Measurements from ENCODE around the gene HYOU1.
A peak's percentile ranks its signal among the peaks of the same experiment; 100 is the strongest.
"Not testable (repeated sequence)": the region's sequence is repeated elsewhere in the genome, so short reads cannot be mapped to it uniquely, and the experiment has no call there.

Gene HYOU1

DNA sequence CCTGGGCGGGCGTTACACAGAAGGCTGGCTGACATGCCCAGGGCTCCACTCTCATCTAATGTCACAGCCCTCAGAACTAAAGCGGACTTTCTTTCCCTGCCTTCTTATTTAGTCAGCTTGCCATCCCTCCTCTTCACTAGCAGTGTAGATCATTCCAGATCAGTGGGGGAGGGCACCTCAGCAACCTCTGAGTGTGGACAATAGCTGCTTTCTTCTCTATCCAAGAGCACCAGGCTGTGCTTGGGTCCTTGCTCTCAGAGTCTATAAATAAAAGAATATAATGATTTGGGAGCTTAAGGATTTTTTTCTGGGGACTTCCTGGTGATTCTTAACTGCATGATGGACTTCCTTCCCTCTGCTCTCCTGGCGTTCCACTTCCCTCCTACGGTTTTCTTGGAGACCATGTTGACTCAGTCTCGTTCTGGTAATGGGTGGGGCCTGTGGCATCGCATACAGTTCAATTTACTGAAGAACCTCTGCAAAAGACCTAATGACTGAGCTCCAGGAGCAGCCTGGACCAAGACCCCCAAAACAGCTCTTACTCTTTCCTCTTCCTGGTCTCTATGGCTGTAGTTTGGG is 24.8 kb upstream of the HYOU1 start:
- H3K9me3 ChIP-seq (ENCODE audit: control insufficient read depth, low read length) = no peaks in the 10 kb centered on the region
- H3K4me3 ChIP-seq (ENCODE audit: low read length) = no peak overlapping the region
- H3K27me3 ChIP-seq (replicated peaks; ENCODE audit: control insufficient read depth, insufficient read depth, low read length) = no peaks in the 10 kb centered on the region
- no peak overlapping the region for H3K9ac ChIP-seq (ENCODE audit: low read length)
- peaks cover 12% of the 10 kb centered on the region for H3K4me1 ChIP-seq (ENCODE audit: control insufficient read depth, insufficient read depth, low read length)
- no peak for DNase-seq (ENCODE audit: low read depth)
- peaks cover 56% of the 10 kb centered on the region for H3K36me3 ChIP-seq (ENCODE audit: control insufficient read depth, insufficient read depth, low read length, severe bottlenecking)

GRCh38 chr11:119078675-119079420 is 21.8 kb upstream of the HYOU1 start:
- H3K9ac ChIP-seq (ENCODE audit: low read length) = no peak overlapping the region
- H3K27me3 ChIP-seq (replicated peaks; ENCODE audit: control insufficient read depth, insufficient read depth, low read length) = no peaks in the 10 kb centered on the region
- H3K9me3 ChIP-seq (ENCODE audit: control insufficient read depth, low read length) = no peaks in the 10 kb centered on the region
- peaks cover 70% of the 10 kb centered on the region for H3K36me3 ChIP-seq (ENCODE audit: control insufficient read depth, insufficient read depth, low read length, severe bottlenecking)
- no peak for DNase-seq (ENCODE audit: low read depth)
- H3K4me3 ChIP-seq (ENCODE audit: low read length) = no peak overlapping the region
- no peaks in the 10 kb centered on the region for H3K4me1 ChIP-seq (ENCODE audit: control insufficient read depth, insufficient read depth, low read length)

DNA sequence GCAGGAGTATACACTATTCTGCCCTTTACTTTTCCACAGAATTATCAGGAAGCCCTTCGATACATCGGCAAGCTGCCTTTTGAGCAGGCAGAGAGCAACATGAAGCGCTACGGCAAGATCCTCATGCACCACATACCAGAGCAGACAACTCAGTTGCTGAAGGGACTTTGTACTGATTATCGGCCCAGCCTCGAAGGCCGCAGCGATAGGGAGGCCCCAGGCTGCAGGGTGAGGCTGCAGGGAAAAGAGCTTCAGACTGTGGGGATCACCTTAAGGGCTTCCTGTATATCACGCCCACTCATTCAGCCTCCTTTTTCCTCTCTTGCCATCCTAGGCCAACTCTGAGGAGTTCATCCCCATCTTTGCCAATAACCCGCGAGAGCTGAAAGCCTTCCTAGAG is 20.8 kb upstream of the HYOU1 start:
- Histone ChIP-seq H3K9ac (ENCODE audit: low read length) (no peak overlapping the region), H3K9me3 (ENCODE audit: control insufficient read depth, low read length) (no peaks in the 10 kb centered on the region), H3K4me1 (ENCODE audit: control insufficient read depth, insufficient read depth, low read length) (no peaks in the 10 kb centered on the region), H3K4me3 (ENCODE audit: low read length) (no peak overlapping the region), H3K27me3 (replicated peaks; ENCODE audit: control insufficient read depth, insufficient read depth, low read length) (no peaks in the 10 kb centered on the region), H3K36me3 (ENCODE audit: control insufficient read depth, insufficient read depth, low read length, severe bottlenecking) (peaks cover 80% of the 10 kb centered on the region)
- no peak for DNase-seq (ENCODE audit: low read depth)

GRCh38 chr11:119067371-119068222 is 10.6 kb upstream of the HYOU1 start, which contains the start of gene VPS11:
VPS11 (plus strand) TSS chr11:119067818; CDS start chr11:119067824, 6 bp downstream.
- H3K4me3 ChIP-seq (ENCODE audit: low read length) = peak within 1 kb of the TSS; percentile 98
- H3K9me3 ChIP-seq (ENCODE audit: control insufficient read depth, low read length) = no peaks in the 10 kb centered on the region
- H3K36me3 ChIP-seq (ENCODE audit: control insufficient read depth, insufficient read depth, low read length, severe bottlenecking) = peaks cover 24% of the 10 kb centered on the region
- H3K27me3 ChIP-seq (replicated peaks; ENCODE audit: control insufficient read depth, insufficient read depth, low read length) = no peaks in the 10 kb centered on the region
- H3K9ac ChIP-seq (ENCODE audit: low read length) = peak within 1 kb of the TSS; percentile 97
- DNase-seq (ENCODE audit: low read depth) = peak; percentile 99
- peaks cover 12% of the 10 kb centered on the region for H3K4me1 ChIP-seq (ENCODE audit: control insufficient read depth, insufficient read depth, low read length)

DNA sequence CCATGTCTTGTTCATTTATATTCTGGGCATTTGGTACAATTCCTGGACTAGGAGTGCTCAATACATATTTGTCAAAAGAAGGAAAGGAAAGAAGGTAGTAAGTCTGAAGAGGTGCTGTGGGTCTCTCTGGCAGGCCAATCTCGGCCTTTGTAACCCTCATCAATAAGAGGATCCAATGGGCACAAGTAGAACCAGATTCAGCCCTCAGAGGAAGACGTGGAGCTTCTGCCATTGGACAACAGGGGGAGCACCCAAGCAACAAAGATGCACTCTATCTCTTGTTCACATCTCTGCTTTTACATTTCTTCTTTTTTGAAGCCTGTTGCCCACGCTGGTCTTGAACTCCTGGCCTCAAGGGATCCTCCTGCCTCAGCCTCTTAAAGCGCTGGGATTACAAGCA is 8.4 kb upstream of the HYOU1 start:
- peaks cover 5% of the 10 kb centered on the region for H3K36me3 ChIP-seq (ENCODE audit: control insufficient read depth, insufficient read depth, low read length, severe bottlenecking)
- H3K4me1 ChIP-seq (ENCODE audit: control insufficient read depth, insufficient read depth, low read length) = peaks cover 14% of the 10 kb centered on the region
- H3K27me3 ChIP-seq (replicated peaks; ENCODE audit: control insufficient read depth, insufficient read depth, low read length) = no peaks in the 10 kb centered on the region
- H3K9me3 ChIP-seq (ENCODE audit: control insufficient read depth, low read length) = no peaks in the 10 kb centered on the region
- peak; percentile 43 for DNase-seq (ENCODE audit: low read depth)
- H3K4me3 ChIP-seq (ENCODE audit: low read length) = no peak overlapping the region
- H3K9ac ChIP-seq (ENCODE audit: low read length) = no peak overlapping the region

- DNase-seq (ENCODE audit: low read depth) = peak; percentile 69
- H3K4me1 ChIP-seq (ENCODE audit: control insufficient read depth, insufficient read depth, low read length) = peaks cover 13% of the 10 kb centered on the region
- no peaks in the 10 kb centered on the region for H3K36me3 ChIP-seq (ENCODE audit: control insufficient read depth, insufficient read depth, low read length, severe bottlenecking)
- no peak overlapping the region for H3K4me3 ChIP-seq (ENCODE audit: low read length)
- H3K9me3 ChIP-seq (ENCODE audit: control insufficient read depth, low read length) = no peaks in the 10 kb centered on the region
- H3K9ac ChIP-seq (ENCODE audit: low read length) = no peak overlapping the region
- H3K27me3 ChIP-seq (replicated peaks; ENCODE audit: control insufficient read depth, insufficient read depth, low read length) = no peaks in the 10 kb centered on the region
These were observed 5.8 kb upstream of the HYOU1 start for GRCh38 chr11:119062779-119063178.

- Histone ChIP-seq H3K27me3 (replicated peaks; ENCODE audit: control insufficient read depth, insufficient read depth, low read length) (no peaks in the 10 kb centered on the region), H3K9ac (ENCODE audit: low read length) (no peak overlapping the region), H3K4me1 (ENCODE audit: control insufficient read depth, insufficient read depth, low read length) (peaks cover 13% of the 10 kb centered on the region), H3K36me3 (ENCODE audit: control insufficient read depth, insufficient read depth, low read length, severe bottlenecking) (no peaks in the 10 kb centered on the region), H3K9me3 (ENCODE audit: control insufficient read depth, low read length) (no peaks in the 10 kb centered on the region), H3K4me3 (ENCODE audit: low read length) (no peak overlapping the region)
- DNase-seq (ENCODE audit: low read depth) = no peak
These were observed 4.3 kb upstream of the HYOU1 start for GRCh38 chr11:119061256-119061655.

DNA sequence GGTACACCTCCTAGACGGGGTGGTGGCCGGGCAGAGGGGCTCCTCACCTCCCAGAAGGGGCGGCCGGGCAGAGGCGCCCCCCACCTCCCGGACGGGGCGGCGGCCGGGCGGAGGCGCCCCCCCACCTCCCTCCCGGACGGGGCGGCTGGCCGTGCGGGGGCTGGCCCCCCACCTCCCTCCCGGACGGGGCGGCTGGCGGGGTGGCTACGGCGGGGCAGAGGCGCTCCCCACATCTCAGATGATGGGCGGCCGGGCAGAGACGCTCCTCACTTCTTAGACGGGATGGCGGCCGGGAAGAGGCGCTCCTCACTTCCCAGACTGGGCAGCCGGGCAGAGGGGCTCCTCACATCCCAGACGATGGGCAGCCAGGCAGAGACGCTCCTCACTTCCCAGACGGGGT is 2.1 kb upstream of the HYOU1 start:
- H3K9ac ChIP-seq (ENCODE audit: low read length); H3K4me3 ChIP-seq (ENCODE audit: low read length); H3K9me3 ChIP-seq (ENCODE audit: control insufficient read depth, low read length); DNase-seq (ENCODE audit: low read depth); H3K27me3 ChIP-seq (replicated peaks; ENCODE audit: control insufficient read depth, insufficient read depth, low read length): not testable (repeated sequence)
- peaks cover 12% of the 10 kb centered on the region for H3K36me3 ChIP-seq (ENCODE audit: control insufficient read depth, insufficient read depth, low read length, severe bottlenecking)
- H3K4me1 ChIP-seq (ENCODE audit: control insufficient read depth, insufficient read depth, low read length) = peaks cover 22% of the 10 kb centered on the region

GRCh38 chr11:119056421-119056999 is 495 bp downstream of the HYOU1 start:
- Histone ChIP-seq H3K27me3 (replicated peaks; ENCODE audit: control insufficient read depth, insufficient read depth, low read length) (no peaks in the 10 kb centered on the region), H3K9me3 (ENCODE audit: control insufficient read depth, low read length) (no peaks in the 10 kb centered on the region), H3K4me3 (ENCODE audit: low read length) (peak overlapping the region; percentile 90), H3K36me3 (ENCODE audit: control insufficient read depth, insufficient read depth, low read length, severe bottlenecking) (peaks cover 38% of the 10 kb centered on the region), H3K4me1 (ENCODE audit: control insufficient read depth, insufficient read depth, low read length) (peaks cover 13% of the 10 kb centered on the region), H3K9ac (ENCODE audit: low read length) (peak overlapping the region; percentile 90)
- peak; percentile 50 for DNase-seq (ENCODE audit: low read depth)

DNA sequence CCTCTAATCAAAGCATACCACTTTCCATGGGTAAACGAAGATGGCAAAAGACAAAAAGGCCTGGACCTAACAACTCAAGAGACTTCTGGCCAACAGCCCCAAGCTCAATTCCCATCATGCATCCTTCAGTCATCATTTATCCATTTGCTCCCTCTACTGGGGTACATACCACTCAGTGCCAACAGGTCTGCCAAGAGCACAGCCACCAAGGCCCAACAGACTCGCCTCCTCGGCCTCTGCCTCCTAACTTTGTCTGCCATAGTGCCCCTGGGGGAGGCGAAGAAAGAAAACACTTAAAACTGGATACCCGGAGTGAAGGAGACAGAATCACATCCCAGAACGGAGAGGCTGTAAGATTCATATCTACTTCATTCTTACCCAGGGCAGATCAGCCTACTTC is 1.1 kb downstream of the HYOU1 start:
- peak; percentile 54 for DNase-seq (ENCODE audit: low read depth)
- H3K4me1 ChIP-seq (ENCODE audit: control insufficient read depth, insufficient read depth, low read length) = peaks cover 13% of the 10 kb centered on the region
- peak overlapping the region; percentile 90 for H3K4me3 ChIP-seq (ENCODE audit: low read length)
- H3K27me3 ChIP-seq (replicated peaks; ENCODE audit: control insufficient read depth, insufficient read depth, low read length) = no peaks in the 10 kb centered on the region
- H3K9me3 ChIP-seq (ENCODE audit: control insufficient read depth, low read length) = no peaks in the 10 kb centered on the region
- peak overlapping the region; percentile 90 for H3K9ac ChIP-seq (ENCODE audit: low read length)
- peaks cover 44% of the 10 kb centered on the region for H3K36me3 ChIP-seq (ENCODE audit: control insufficient read depth, insufficient read depth, low read length, severe bottlenecking)

DNA sequence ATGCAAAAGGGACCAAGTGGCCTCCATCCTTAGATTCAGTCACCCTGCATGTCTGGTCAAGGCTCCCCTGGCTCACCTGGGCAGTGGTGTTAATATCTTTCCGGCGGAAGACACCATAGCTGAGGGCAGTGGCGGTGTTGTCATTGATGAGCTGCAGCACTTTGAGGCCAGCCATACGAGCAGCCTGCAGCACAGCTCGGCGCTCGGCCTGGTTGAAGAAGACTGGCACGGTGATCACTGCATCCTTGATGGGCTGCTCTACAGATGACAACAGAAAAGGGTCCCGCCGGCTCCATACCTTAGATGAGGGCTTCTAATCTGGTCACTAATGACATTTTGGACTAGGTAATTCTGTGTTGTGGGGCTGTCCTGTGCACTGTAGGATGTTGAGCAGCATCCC is 2.6 kb downstream of the HYOU1 start:
- Histone ChIP-seq H3K9ac (ENCODE audit: low read length) (no peak overlapping the region), H3K9me3 (ENCODE audit: control insufficient read depth, low read length) (no peaks in the 10 kb centered on the region), H3K4me1 (ENCODE audit: control insufficient read depth, insufficient read depth, low read length) (peaks cover 13% of the 10 kb centered on the region), H3K27me3 (replicated peaks; ENCODE audit: control insufficient read depth, insufficient read depth, low read length) (no peaks in the 10 kb centered on the region), H3K36me3 (ENCODE audit: control insufficient read depth, insufficient read depth, low read length, severe bottlenecking) (peaks cover 56% of the 10 kb centered on the region), H3K4me3 (ENCODE audit: low read length) (no peak overlapping the region)
- no peak for DNase-seq (ENCODE audit: low read depth)

Measured in adipocyte (in vitro differentiated cells).